UCSD-AML1 (cell line): ENCODE measurements around the gene TNFRSF19.

Source experiments
- DNase-seq: peaks from one replicate; lab custom pipeline; 2025; ENCODE audit not compliant: unreplicated experiment; lab: John Stamatoyannopoulos, UW

Gene TNFRSF19

GRCh38 chr13:23680845-23681669, 110.8 kb downstream of the TNFRSF19 start:
- no peak for DNase-seq

GRCh38 chr13:23683084-23683483, 112.9 kb downstream of the TNFRSF19 start:
- DNase-seq: no peak

GRCh38 chr13:23684647-23685046, 114.4 kb downstream of the TNFRSF19 start:
- DNase-seq: no peak

- DNase-seq: no peak
These were observed 115.2 kb downstream of the TNFRSF19 start for GRCh38 chr13:23685416-23685815.

- DNase-seq: no peak
These were observed 116.7 kb downstream of the TNFRSF19 start for GRCh38 chr13:23686948-23687347.

GRCh38 chr13:23687614-23688013, 117.4 kb downstream of the TNFRSF19 start:
- DNase-seq: no peak

GRCh38 chr13:23688336-23688735, 118.1 kb downstream of the TNFRSF19 start:
- no peak for DNase-seq

- no peak for DNase-seq
These were observed 120.5 kb downstream of the TNFRSF19 start for GRCh38 chr13:23690668-23691067.

- no peak for DNase-seq
These were observed 122.6 kb downstream of the TNFRSF19 start for GRCh38 chr13:23692816-23693215.

GRCh38 chr13:23695196-23695595, 125.0 kb downstream of the TNFRSF19 start:
- no peak for DNase-seq

GRCh38 chr13:23695711-23696464, 125.7 kb downstream of the TNFRSF19 start:
- DNase-seq: no peak

GRCh38 chr13:23696610-23697009, 126.4 kb downstream of the TNFRSF19 start:
- DNase-seq: no peak

GRCh38 chr13:23697772-23698313, 127.6 kb downstream of the TNFRSF19 start:
- no peak for DNase-seq

GRCh38 chr13:23699271-23699670, 129.1 kb downstream of the TNFRSF19 start:
- DNase-seq: no peak

- no peak for DNase-seq
These were observed 131.0 kb downstream of the TNFRSF19 start for GRCh38 chr13:23701186-23701585.

GRCh38 chr13:23701636-23702035, 131.4 kb downstream of the TNFRSF19 start:
- no peak for DNase-seq

- DNase-seq: no peak
These were observed 133.1 kb downstream of the TNFRSF19 start for GRCh38 chr13:23703246-23703860.

- no peak for DNase-seq
These were observed 135.4 kb downstream of the TNFRSF19 start for GRCh38 chr13:23705583-23705982.

GRCh38 chr13:23707674-23708073, 137.5 kb downstream of the TNFRSF19 start:
- DNase-seq: no peak

- peak; percentile 23 for DNase-seq
These were observed 139.3 kb downstream of the TNFRSF19 start for GRCh38 chr13:23709536-23709935.

- DNase-seq: no peak
These were observed 140.2 kb downstream of the TNFRSF19 start for GRCh38 chr13:23710366-23710765.

- no peak for DNase-seq
These were observed 141.1 kb downstream of the TNFRSF19 start for GRCh38 chr13:23711355-23711754.
